ENCODE measurements around the gene TARS3.

DNA sequence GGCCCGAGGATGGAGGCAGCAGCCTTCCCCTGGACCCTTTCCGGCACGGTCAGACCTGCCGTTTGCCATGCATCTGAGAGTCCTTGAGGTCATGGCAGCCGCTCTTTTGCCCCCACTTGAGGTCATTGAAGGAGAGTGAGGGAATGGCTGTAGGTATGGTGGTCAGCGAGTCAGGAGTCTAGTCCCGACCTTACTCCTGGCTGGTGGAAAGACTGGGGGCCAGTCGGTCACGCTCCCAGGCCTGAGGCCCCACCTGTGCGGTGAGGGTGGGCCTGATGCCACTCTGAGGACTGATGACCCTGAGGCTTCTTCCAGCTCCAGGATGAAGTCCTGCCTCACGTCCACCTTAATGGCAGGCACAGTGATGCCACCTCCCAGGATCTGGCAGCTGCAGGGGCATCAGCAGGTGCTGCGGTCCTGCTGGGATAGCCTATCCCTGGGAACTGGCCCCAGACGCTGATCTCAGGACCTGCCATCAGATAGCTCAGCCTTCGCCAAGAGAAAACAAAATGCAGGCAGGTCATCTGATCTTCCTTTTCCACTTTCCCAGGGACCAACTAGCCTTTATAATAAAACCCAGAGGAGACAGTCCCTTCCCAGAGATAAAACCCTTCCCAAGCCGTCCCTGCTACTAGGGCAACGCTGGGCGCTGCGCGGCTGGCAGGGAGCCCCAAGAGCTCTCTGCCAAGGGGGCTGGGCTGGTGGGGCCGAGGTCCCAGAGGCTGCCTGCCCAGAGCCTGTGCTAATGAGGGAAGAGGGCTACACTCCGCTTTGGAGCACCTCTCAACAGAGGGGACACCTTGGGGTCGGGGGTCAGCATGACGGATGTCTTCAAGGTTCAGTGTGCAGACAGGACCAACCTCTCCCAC, 114.3 kb downstream of the TARS3 start:
- TF ChIP-seq, protein P1, sequence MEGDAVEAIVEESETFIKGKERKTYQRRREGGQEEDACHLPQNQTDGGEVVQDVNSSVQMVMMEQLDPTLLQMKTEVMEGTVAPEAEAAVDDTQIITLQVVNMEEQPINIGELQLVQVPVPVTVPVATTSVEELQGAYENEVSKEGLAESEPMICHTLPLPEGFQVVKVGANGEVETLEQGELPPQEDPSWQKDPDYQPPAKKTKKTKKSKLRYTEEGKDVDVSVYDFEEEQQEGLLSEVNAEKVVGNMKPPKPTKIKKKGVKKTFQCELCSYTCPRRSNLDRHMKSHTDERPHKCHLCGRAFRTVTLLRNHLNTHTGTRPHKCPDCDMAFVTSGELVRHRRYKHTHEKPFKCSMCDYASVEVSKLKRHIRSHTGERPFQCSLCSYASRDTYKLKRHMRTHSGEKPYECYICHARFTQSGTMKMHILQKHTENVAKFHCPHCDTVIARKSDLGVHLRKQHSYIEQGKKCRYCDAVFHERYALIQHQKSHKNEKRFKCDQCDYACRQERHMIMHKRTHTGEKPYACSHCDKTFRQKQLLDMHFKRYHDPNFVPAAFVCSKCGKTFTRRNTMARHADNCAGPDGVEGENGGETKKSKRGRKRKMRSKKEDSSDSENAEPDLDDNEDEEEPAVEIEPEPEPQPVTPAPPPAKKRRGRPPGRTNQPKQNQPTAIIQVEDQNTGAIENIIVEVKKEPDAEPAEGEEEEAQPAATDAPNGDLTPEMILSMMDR (IDR thresholded peaks at IDR 0.05) = no peak
- no peak for TF ChIP-seq EZH2 (IDR thresholded peaks at IDR 0.05; ENCODE audit: borderline replicate concordance, insufficient read depth, low read depth, low read length, poor library complexity, severe bottlenecking)
